ENCODE data around the gene IQCB1.
"Not testable (repeated sequence)": the region's sequence is repeated elsewhere in the genome, so short reads cannot be mapped to it uniquely, and the experiment has no call there.

IQCB1 gene

GRCh38 chr3:121781611-121782010 lies 53.2 kb downstream of the IQCB1 start:
- Histone ChIP-seq H3K4me1 (ENCODE audit: control insufficient read depth in 2 of 2, insufficient read depth in 2 of 2, low read length in 2 of 2) (no peaks in the 10 kb centered on the region), H3K36me3 (ENCODE audit: control insufficient read depth in 2 of 2, insufficient read depth in 2 of 2, low read length in 2 of 2) (peaks cover 24 to 32% of the 10 kb centered on the region in 2 donors), H3K4me3 (ENCODE audit: low read length in 2 of 2) (no peak overlapping the region), H3K27ac (ENCODE audit: low read depth in 2 of 2, low read length in 2 of 2) (no peak overlapping the region), H3K27me3 (ENCODE audit: control insufficient read depth in 2 of 2, insufficient read depth in 2 of 2, low read length in 2 of 2) (no peaks in the 10 kb centered on the region), H3K9me3 (ENCODE audit: control insufficient read depth in 2 of 2, low read length in 2 of 2) (no peaks in the 10 kb centered on the region), H3K9ac (ENCODE audit: low read depth in 1 of 2, low read length in 2 of 2) (no peak overlapping the region)

GRCh38 chr3:121775095-121775494 lies 59.8 kb downstream of the IQCB1 start:
- H3K9me3 ChIP-seq (ENCODE audit: control insufficient read depth in 2 of 2, low read length in 2 of 2); H3K4me3 ChIP-seq (ENCODE audit: low read length in 2 of 2): not testable (repeated sequence)
- H3K36me3 ChIP-seq (ENCODE audit: control insufficient read depth in 2 of 2, insufficient read depth in 2 of 2, low read length in 2 of 2): peaks cover 38% of the 10 kb centered on the region in 2 donors

GRCh38 chr3:121769246-121769645 lies 65.6 kb downstream of the IQCB1 start:
- Histone ChIP-seq H3K36me3 (ENCODE audit: control insufficient read depth in 2 of 2, insufficient read depth in 2 of 2, low read length in 2 of 2) (peaks cover 22 to 23% of the 10 kb centered on the region in 2 donors), H3K27me3 (ENCODE audit: control insufficient read depth in 2 of 2, insufficient read depth in 2 of 2, low read length in 2 of 2) (no peaks in the 10 kb centered on the region), H3K9ac (ENCODE audit: low read depth in 1 of 2, low read length in 2 of 2) (no peak overlapping the region), H3K9me3 (ENCODE audit: control insufficient read depth in 2 of 2, low read length in 2 of 2) (no peaks in the 10 kb centered on the region), H3K27ac (ENCODE audit: low read depth in 2 of 2, low read length in 2 of 2) (no peak overlapping the region), H3K4me1 (ENCODE audit: control insufficient read depth in 2 of 2, insufficient read depth in 2 of 2, low read length in 2 of 2) (no peaks in the 10 kb centered on the region), H3K4me3 (ENCODE audit: low read length in 2 of 2) (no peak overlapping the region)

More at GRCh38 chr3:121775095-121775494, 59.8 kb downstream of the IQCB1 start:
- H3K9ac ChIP-seq (ENCODE audit: low read depth in 1 of 2, low read length in 2 of 2); H3K4me1 ChIP-seq (ENCODE audit: control insufficient read depth in 2 of 2, insufficient read depth in 2 of 2, low read length in 2 of 2); H3K27ac ChIP-seq (ENCODE audit: low read depth in 2 of 2, low read length in 2 of 2); H3K27me3 ChIP-seq (ENCODE audit: control insufficient read depth in 2 of 2, insufficient read depth in 2 of 2, low read length in 2 of 2): not testable (repeated sequence)

- no peak overlapping the region for H3K27ac ChIP-seq (ENCODE audit: low read depth in 2 of 2, low read length in 2 of 2)
- no peak overlapping the region for H3K9ac ChIP-seq (ENCODE audit: low read depth in 1 of 2, low read length in 2 of 2)
- H3K9me3 ChIP-seq (ENCODE audit: control insufficient read depth in 2 of 2, low read length in 2 of 2): no peaks in the 10 kb centered on the region
- H3K4me3 ChIP-seq (ENCODE audit: low read length in 2 of 2): no peak overlapping the region
- H3K4me1 ChIP-seq (ENCODE audit: control insufficient read depth in 2 of 2, insufficient read depth in 2 of 2, low read length in 2 of 2): no peaks in the 10 kb centered on the region
- no peaks in the 10 kb centered on the region for H3K27me3 ChIP-seq (ENCODE audit: control insufficient read depth in 2 of 2, insufficient read depth in 2 of 2, low read length in 2 of 2)
- peaks cover 17 to 22% of the 10 kb centered on the region in 2 donors for H3K36me3 ChIP-seq (ENCODE audit: control insufficient read depth in 2 of 2, insufficient read depth in 2 of 2, low read length in 2 of 2)
Measured at GRCh38 chr3:121768452-121768851, 66.4 kb downstream of the IQCB1 start.

GRCh38 chr3:121759541-121760202 lies 75.2 kb downstream of the IQCB1 start:
- no peaks in the 10 kb centered on the region for H3K36me3 ChIP-seq (ENCODE audit: control insufficient read depth in 2 of 2, insufficient read depth in 2 of 2, low read length in 2 of 2)
- no peaks in the 10 kb centered on the region for H3K9me3 ChIP-seq (ENCODE audit: control insufficient read depth in 2 of 2, low read length in 2 of 2)
- no peak overlapping the region for H3K9ac ChIP-seq (ENCODE audit: low read depth in 1 of 2, low read length in 2 of 2)
- H3K4me3 ChIP-seq (ENCODE audit: low read length in 2 of 2): no peak overlapping the region
- no peaks in the 10 kb centered on the region for H3K27me3 ChIP-seq (ENCODE audit: control insufficient read depth in 2 of 2, insufficient read depth in 2 of 2, low read length in 2 of 2)
- no peak overlapping the region for H3K27ac ChIP-seq (ENCODE audit: low read depth in 2 of 2, low read length in 2 of 2)
- no peaks in the 10 kb centered on the region for H3K4me1 ChIP-seq (ENCODE audit: control insufficient read depth in 2 of 2, insufficient read depth in 2 of 2, low read length in 2 of 2)

GRCh38 chr3:121758727-121759450 lies 76.0 kb downstream of the IQCB1 start:
- Histone ChIP-seq H3K9ac (ENCODE audit: low read depth in 1 of 2, low read length in 2 of 2) (no peak overlapping the region), H3K9me3 (ENCODE audit: control insufficient read depth in 2 of 2, low read length in 2 of 2) (no peaks in the 10 kb centered on the region), H3K27ac (ENCODE audit: low read depth in 2 of 2, low read length in 2 of 2) (no peak overlapping the region), H3K4me3 (ENCODE audit: low read length in 2 of 2) (no peak overlapping the region), H3K4me1 (ENCODE audit: control insufficient read depth in 2 of 2, insufficient read depth in 2 of 2, low read length in 2 of 2) (no peaks in the 10 kb centered on the region), H3K27me3 (ENCODE audit: control insufficient read depth in 2 of 2, insufficient read depth in 2 of 2, low read length in 2 of 2) (no peaks in the 10 kb centered on the region), H3K36me3 (ENCODE audit: control insufficient read depth in 2 of 2, insufficient read depth in 2 of 2, low read length in 2 of 2) (no peaks in the 10 kb centered on the region)

- Histone ChIP-seq H3K27me3 (ENCODE audit: control insufficient read depth in 2 of 2, insufficient read depth in 2 of 2, low read length in 2 of 2) (no peaks in the 10 kb centered on the region), H3K9ac (ENCODE audit: low read depth in 1 of 2, low read length in 2 of 2) (no peak overlapping the region), H3K27ac (ENCODE audit: low read depth in 2 of 2, low read length in 2 of 2) (no peak overlapping the region), H3K36me3 (ENCODE audit: control insufficient read depth in 2 of 2, insufficient read depth in 2 of 2, low read length in 2 of 2) (no peaks in the 10 kb centered on the region), H3K4me3 (ENCODE audit: low read length in 2 of 2) (no peak overlapping the region), H3K4me1 (ENCODE audit: control insufficient read depth in 2 of 2, insufficient read depth in 2 of 2, low read length in 2 of 2) (no peaks in the 10 kb centered on the region), H3K9me3 (ENCODE audit: control insufficient read depth in 2 of 2, low read length in 2 of 2) (no peaks in the 10 kb centered on the region)
Measured at GRCh38 chr3:121757812-121758545, 76.9 kb downstream of the IQCB1 start.

DNA sequence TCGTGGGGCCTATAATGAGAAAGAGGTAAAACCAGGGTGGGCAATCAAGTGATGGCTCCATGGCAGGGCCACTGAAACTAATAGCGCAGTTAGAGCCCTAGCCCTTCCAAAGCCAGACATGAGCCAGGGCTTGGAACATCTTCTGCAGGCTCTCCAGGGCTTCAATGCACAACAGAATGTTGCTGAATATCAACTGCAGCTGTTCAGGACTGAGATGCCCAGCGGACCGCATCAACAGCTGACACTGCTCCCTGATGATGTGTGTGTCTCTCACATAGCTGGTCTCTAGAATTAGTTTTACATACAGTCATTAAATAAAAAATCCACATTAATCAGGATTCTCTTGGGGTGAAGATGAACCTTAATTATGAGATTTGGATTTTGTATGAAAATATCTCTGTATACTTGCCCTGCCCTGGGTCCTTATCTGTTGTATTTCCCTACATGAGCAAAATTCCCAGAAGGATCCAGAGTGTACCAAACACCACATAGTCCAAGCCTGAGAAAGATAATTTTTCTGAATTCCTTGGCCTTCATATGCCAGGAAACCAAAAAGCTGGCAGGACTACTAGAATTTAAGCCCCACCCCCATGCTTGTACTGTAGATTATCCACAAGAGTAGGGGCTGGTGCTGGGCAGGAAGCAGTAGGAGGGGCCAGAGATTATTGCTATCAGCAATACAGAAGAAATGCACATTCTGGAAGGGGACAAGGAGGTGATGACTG lies 77.6 kb downstream of the IQCB1 start:
- Histone ChIP-seq H3K36me3 (ENCODE audit: control insufficient read depth in 2 of 2, insufficient read depth in 2 of 2, low read length in 2 of 2) (no peaks in the 10 kb centered on the region), H3K27ac (ENCODE audit: low read depth in 2 of 2, low read length in 2 of 2) (no peak overlapping the region), H3K27me3 (ENCODE audit: control insufficient read depth in 2 of 2, insufficient read depth in 2 of 2, low read length in 2 of 2) (no peaks in the 10 kb centered on the region), H3K4me3 (ENCODE audit: low read length in 2 of 2) (no peak overlapping the region), H3K9me3 (ENCODE audit: control insufficient read depth in 2 of 2, low read length in 2 of 2) (no peaks in the 10 kb centered on the region), H3K4me1 (ENCODE audit: control insufficient read depth in 2 of 2, insufficient read depth in 2 of 2, low read length in 2 of 2) (no peaks in the 10 kb centered on the region), H3K9ac (ENCODE audit: low read depth in 1 of 2, low read length in 2 of 2) (no peak overlapping the region)

- Histone ChIP-seq H3K27ac (ENCODE audit: low read depth in 2 of 2, low read length in 2 of 2) (no peak overlapping the region), H3K9ac (ENCODE audit: low read depth in 1 of 2, low read length in 2 of 2) (no peak overlapping the region), H3K9me3 (ENCODE audit: control insufficient read depth in 2 of 2, low read length in 2 of 2) (no peaks in the 10 kb centered on the region), H3K36me3 (ENCODE audit: control insufficient read depth in 2 of 2, insufficient read depth in 2 of 2, low read length in 2 of 2) (no peaks in the 10 kb centered on the region), H3K4me3 (ENCODE audit: low read length in 2 of 2) (no peak overlapping the region), H3K4me1 (ENCODE audit: control insufficient read depth in 2 of 2, insufficient read depth in 2 of 2, low read length in 2 of 2) (peaks cover 7 to 14% of the 10 kb centered on the region in 2 donors), H3K27me3 (ENCODE audit: control insufficient read depth in 2 of 2, insufficient read depth in 2 of 2, low read length in 2 of 2) (no peaks in the 10 kb centered on the region)
Measured at GRCh38 chr3:121752772-121753171, 82.1 kb downstream of the IQCB1 start.
